GF-D8 (cell line): ENCODE data around the gene MACF1.
"Not testable (repeated sequence)": the region's sequence is repeated elsewhere in the genome, so short reads cannot be mapped to it uniquely, and the experiment has no call there.

Source experiments
- DNase-seq: peaks from one replicate; lab custom pipeline; 2025; lab: John Stamatoyannopoulos, UW

Gene MACF1

DNA sequence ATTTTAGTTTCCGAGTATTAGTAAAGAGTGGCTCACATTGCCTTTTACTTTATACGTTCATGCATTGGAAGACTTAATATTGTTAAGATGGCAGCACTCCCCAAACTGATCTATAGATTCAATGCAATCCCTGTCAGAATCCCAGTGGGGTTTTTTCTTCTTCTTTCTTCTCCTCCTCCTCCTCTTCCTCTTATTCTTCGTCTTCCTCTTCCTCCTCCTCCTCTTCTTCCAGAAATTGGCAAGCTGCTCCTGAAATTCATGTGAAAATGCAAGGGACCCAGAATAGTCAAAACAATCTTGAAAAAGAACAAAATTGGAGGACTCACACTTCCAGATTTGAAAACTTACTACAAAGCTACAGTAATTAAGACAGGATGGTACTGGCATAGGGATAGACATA lies 23.2 kb upstream of the MACF1 start:
- no peak for DNase-seq

GRCh38 chr1:39182804-39183203 lies 21.7 kb upstream of the MACF1 start:
- DNase-seq = no peak

DNA sequence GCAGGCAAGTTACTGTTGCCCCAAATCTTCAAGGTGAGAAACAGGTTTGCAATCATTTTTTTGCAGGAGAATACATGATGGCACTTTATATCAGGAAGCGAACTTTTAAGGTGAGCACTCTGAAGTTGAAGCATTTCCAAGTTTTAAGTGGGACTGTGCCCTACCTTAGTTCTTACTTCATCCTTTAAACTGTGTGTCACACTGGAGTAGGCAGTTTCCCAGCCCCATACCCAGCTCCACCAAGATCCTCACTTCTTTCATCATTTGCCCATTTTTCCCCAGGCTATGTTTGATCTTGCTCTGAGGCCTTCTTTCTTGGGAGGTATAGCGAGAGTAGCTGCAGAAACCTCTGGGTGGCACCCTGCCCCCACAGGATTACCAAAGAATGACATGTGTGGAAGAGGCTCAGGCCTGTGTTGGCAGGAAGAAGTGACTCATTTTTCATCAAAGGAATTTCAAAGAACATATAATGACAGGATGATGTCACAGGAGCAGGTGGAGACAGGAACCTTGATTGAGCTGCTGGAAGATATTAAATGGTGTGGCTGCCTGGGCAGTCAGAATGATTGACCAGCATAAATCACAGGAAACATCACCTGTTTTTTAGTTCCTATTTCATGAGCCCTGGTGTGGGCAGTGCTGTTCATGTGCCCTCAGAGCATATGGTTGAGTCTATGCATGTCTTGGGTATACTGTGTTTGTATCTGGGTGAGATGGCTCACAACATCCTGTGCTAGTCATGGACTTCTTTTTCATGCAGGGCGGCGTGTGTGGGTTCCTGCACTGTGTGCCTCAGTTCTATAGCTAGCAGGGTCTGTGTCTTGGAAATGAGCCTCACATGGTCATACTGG lies 20.8 kb upstream of the MACF1 start:
- peak; percentile 40 for DNase-seq

GRCh38 chr1:39184354-39184818 lies 20.1 kb upstream of the MACF1 start:
- no peak for DNase-seq

- no peak for DNase-seq
Observed at GRCh38 chr1:39187275-39188046, 17.0 kb upstream of the MACF1 start.

DNA sequence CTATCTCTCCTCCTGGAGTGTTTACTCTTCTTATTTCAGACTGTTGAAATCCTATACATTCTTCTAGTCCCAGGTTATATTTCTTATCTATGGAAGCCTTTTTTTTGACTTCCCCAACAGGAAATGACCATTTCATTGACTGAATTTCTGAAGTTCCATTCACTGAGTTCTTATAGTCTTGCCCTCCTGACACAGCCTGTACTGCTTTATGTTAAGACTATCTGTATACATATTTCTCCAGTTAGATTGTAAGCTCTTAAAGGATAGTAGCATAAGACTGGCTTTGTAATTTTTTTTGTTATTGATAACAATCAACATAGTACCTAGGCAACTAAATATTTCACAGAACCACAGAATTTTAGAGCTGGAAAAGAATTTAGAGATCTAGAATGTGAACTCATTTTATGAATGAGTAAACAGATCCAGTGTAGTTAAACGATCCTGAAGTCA lies 14.9 kb upstream of the MACF1 start:
- DNase-seq = no peak

GRCh38 chr1:39190096-39190495 lies 14.4 kb upstream of the MACF1 start:
- no peak for DNase-seq

DNA sequence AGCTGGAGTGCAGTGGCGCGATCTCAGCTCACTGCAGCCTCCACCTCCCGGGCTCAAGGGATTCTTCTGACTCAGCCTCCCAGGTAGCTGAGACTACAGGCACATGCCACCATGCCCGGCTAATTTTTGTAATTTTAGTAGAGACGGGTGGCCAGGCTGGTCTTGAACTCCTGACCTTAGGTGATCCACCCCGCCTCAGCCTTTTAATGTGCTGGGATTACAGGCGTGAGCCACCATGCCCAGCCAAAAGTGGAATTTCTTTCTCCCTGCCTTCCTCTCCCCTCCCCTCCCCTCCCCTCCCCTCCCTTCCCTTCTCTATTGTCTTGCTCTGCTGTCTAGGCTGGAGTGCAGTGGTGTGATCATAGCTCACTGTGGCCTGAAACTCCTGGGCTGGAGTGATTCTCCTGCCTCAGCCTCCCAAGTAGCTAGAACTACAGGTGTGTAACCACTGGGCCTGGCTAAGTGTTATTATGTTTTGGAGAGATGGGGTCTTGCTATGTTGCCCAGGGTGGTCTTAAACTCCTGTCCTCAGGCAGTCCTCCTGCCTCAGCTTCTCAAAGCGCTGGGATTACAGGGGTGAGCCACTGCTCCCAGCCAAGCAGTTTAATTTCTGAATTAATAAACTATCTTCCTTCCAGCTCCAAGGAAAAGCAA lies 10.0 kb upstream of the MACF1 start:
- DNase-seq = no peak

- no peak for DNase-seq
Observed at GRCh38 chr1:39195166-39196111, 9.1 kb upstream of the MACF1 start.

DNA sequence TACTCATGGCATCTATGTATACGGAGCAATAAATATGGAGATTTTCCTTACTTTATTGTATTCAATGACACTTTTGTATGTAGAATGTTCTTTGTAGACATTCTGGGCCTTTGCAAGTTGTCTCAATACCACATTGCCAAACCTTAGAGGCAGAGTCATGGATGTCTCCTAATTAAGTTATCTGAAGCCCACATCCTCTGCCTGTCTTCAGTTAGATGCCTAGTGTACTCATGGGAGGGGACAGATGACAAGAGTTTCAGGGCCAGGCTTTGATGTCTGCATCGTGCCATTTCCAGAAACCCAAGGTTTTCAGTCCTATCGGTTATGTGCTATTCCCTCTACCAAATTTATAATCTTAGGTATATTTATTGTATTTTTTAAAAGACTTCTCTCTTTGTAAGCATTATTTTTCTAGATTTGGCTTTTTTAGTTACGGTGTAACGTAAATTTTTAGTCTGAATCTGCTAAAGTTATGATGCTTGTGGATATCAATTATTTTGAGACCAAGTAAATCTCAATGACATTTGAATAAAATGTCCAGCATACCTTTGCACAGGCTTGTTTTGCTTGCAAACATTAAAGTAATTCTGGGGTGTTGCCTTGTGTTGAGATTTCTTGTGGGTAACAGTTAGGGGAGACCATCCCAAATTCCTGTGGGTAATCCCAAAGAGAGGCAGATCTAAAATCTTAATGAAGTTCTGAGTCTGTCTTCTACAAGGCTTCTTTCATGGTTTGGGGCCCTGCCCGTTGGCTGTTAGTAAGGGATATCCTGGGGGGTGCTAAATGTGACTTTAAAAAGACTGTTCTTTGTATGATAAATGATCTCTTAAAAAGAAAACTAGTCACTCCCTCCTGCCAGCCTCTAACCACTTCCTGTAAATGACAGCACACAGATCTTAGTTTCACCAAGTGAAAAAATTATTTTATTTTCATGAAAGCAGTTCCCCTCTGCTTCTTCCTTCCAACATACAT lies 8.0 kb upstream of the MACF1 start:
- DNase-seq = peak; percentile 74

DNA sequence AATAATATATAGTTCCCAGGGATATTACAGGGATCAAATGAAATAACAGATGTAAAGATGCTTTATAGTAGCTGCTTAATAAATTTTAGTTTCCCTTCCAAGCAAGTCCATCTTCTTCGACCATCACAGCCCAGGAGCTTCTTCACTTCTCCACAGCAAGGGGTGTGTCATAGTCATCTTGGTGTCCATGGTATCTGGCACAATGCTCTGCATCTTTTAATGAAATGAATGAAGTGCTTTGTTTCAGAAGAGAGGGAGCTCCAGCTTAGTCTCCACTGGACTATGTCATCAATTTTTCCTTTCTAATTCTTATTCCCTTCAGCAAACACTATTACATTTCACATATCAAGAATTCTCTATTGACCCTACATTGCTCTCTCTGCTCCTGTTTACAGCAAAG lies 4.9 kb upstream of the MACF1 start:
- no peak for DNase-seq

DNA sequence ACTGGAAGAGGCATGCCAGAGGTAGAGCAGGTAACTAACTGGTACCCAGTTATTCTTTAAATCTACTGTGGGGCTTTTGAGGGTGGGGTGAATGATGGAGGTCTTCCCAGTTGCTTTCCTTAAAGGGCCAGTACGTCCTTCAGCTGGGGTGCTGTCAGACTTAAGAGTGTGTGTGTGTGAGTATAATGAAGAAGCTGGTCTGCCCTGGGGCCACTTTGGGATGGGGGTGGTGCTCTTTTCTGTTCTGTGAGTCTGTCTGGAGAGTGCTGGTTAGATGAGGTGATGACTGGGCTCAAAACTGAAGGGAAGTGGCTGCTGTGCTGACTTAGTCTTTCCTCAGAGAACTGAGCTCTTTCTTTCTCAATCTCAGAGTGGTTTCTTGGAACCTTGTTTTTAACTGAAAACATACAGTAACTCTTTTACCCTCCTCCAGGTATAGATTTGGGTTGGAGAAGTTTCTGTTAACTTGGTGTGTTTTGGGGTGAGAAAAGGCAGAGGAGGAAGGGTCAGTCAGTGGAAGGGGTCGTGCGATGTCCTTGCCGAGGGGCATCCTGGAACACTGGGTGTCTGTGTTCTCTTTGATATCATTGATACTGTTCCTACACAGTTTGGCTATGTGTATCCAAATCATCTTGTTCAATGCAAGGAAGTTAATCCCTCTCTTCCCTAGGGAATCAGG lies 746 bp downstream of the MACF1 start:
- peak; percentile 72 for DNase-seq

DNA sequence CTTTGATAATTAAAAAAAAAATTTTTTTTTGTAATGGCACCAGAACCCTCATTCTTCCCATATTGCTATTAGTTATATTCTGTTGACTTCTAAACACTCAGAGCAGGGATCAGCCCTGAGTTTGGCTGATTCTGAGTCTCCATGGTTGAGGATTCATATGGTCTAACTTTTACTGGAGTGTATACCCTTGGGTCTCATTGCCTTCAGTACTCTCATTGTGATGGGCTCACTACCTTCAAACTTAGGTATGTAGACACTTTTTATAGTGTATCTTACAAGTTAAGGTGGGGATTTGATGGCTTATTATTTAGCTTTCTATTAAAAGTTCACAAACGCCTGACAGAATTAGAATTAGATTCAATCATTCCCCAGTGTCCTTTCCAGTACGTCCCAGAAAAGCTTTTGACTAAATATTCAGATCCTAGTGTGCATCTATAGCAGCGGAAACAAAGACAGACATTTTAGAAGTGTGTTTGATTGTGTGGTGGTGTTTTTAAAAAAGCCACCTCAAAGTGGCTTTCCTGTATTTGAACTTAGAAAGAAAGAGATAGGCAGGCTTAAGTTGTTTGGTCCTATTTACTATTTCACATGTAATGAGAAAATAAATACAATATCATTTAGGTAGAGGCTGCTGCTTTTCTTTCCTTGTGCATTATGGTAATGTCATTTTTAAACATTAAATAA lies 1.4 kb downstream of the MACF1 start:
- DNase-seq = no peak

DNA sequence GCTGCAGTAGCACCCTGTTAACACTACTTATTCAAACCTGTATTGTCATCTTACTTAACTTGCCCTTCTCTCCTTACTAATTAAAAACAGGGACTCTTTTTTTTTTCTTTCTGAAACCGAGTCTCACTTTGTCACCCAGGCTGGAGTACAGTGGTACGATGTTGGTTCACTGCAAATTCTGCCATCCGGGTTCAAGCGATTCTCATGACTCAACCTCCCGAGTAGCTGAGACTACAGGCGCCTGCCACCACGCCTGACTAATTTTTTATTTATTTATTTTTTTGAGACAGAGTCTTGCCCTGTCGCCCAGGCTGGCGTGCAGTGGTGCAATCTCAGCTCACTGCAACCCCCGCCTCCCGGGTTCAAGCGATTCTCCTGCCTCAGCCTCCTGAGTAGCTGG lies 3.9 kb downstream of the MACF1 start:
- not testable (repeated sequence) for DNase-seq

- no peak for DNase-seq
Observed at GRCh38 chr1:39210649-39211048, 6.2 kb downstream of the MACF1 start.

GRCh38 chr1:39212499-39212898 lies 8.0 kb downstream of the MACF1 start:
- DNase-seq = no peak

DNA sequence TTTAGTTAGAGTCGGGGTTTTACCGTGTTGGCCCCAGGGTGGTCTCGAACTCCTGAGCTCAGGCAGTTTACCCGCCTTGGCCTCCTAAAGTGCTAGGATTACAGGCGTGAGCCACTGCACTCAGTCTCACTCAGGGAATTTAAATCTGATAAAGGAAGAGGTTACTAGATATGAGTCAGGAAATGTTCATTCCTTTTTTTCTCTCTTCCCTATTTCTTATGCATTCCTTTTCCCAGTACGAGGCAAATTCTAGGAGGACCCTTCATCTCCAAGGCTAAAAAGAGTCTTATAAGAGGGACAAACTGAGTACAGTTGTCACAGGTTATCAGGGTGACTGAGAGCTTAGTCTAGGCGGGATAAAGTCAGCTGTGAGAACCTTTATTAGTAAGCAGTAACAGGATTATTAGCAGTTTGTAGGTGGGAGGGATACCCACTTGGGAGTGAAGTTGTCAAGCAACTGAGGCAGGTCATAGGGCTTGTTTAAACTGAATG lies 9.1 kb downstream of the MACF1 start:
- no peak for DNase-seq

DNA sequence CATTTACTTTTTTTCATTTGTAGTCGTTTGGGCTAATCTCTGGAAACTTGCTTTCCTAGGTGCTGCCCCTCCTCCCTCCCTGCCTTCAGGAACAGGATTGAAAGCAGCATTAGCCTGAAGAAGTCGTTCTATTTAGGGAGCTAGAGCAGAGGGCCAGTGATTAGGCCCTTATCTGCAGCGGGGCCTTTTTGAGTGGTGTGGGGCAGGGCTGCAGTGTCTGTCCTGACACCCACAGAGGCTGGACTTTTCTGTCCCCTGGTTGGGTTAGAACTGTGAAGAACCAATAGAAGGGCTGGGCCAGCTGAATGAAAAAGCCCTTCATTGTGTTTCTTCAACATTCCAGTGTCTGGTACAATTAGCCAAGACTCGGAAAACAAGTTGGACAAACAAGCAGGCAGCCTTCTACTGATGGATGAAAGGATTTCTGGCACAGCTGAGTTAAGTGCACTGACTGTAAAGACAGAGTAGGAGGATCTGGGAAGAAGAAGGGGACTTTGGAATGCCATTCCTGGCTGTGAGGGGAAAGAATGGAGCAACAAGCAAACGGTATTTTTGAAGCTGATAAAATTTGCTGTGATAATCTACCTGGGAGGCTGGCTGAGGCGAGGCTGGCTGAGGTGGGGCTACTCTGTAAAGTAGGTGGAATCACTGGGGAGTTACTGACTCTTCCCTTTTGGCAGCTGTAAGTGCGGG lies 9.7 kb downstream of the MACF1 start:
- DNase-seq = no peak

GRCh38 chr1:39214714-39214997 lies 10.2 kb downstream of the MACF1 start:
- DNase-seq = no peak
